NCI-H526 (cell line): Measurements from ENCODE around the gene GOLGA6L26.
"Not testable (repeated sequence)": the region's sequence is repeated elsewhere in the genome, so short reads cannot be mapped to it uniquely, and the experiment has no call there.

Experiments used
- DNase-seq, 2 experiments: peaks; one replicate each; lab custom pipeline; 2025; lab: John Stamatoyannopoulos, UW

GOLGA6L26 gene

GRCh38 chr15:23334096-23334495 is at the start of gene GOLGA6L26:
GOLGA6L26 (minus strand) TSS chr15:23334196; CDS start chr15:23334135, 61 bp downstream.
- not testable (repeated sequence) for DNase-seq

GRCh38 chr15:23381192-23381591 is 47.2 kb upstream of the GOLGA6L26 start:
- not testable (repeated sequence) for DNase-seq

- not testable (repeated sequence) for DNase-seq
Observed at GRCh38 chr15:23380700-23381099, 46.7 kb upstream of the GOLGA6L26 start.

GRCh38 chr15:23378946-23379345 is 45.0 kb upstream of the GOLGA6L26 start:
- DNase-seq = not testable (repeated sequence)

- DNase-seq = not testable (repeated sequence)
Observed at GRCh38 chr15:23374226-23374625, 40.2 kb upstream of the GOLGA6L26 start.

- DNase-seq = not testable (repeated sequence)
Observed at GRCh38 chr15:23372891-23373600, 39.0 kb upstream of the GOLGA6L26 start.

- no peak for DNase-seq
Observed at GRCh38 chr15:23372284-23372683, 38.3 kb upstream of the GOLGA6L26 start.

- DNase-seq = not testable (repeated sequence)
Observed at GRCh38 chr15:23371868-23372267, 37.9 kb upstream of the GOLGA6L26 start.

- not testable (repeated sequence) for DNase-seq
Observed at GRCh38 chr15:23371134-23371533, 37.1 kb upstream of the GOLGA6L26 start.

GRCh38 chr15:23370578-23370977 is 36.6 kb upstream of the GOLGA6L26 start:
- DNase-seq = no peak

- not testable (repeated sequence) for DNase-seq
Observed at GRCh38 chr15:23364261-23364660, 30.3 kb upstream of the GOLGA6L26 start.

- not testable (repeated sequence) for DNase-seq
Observed at GRCh38 chr15:23362622-23363021, 28.6 kb upstream of the GOLGA6L26 start.

- not testable (repeated sequence) for DNase-seq
Observed at GRCh38 chr15:23354448-23354847, 20.5 kb upstream of the GOLGA6L26 start, which contains the start of gene GOLGA8S. GOLGA8S (plus strand) TSS chr15:23354748; CDS start chr15:23354810, 62 bp downstream.

GRCh38 chr15:23311233-23311632 is 22.8 kb downstream of the GOLGA6L26 start:
- not testable (repeated sequence) for DNase-seq

GRCh38 chr15:23305921-23306320 is 28.1 kb downstream of the GOLGA6L26 start:
- not testable (repeated sequence) for DNase-seq

- DNase-seq = not testable (repeated sequence)
Observed at GRCh38 chr15:23304805-23305204, 29.2 kb downstream of the GOLGA6L26 start.

GRCh38 chr15:23304267-23304666 is 29.7 kb downstream of the GOLGA6L26 start:
- not testable (repeated sequence) for DNase-seq

GRCh38 chr15:23303654-23304053 is 30.3 kb downstream of the GOLGA6L26 start:
- not testable (repeated sequence) for DNase-seq

GRCh38 chr15:23303246-23303645 is 30.8 kb downstream of the GOLGA6L26 start:
- DNase-seq = not testable (repeated sequence)
